PC-9 (cell line): ENCODE data around the gene CARMIL3.

Experiments
- CTCF ChIP-seq: fragments of 200-600 bp; sonication (generic); conservative IDR thresholded peaks from 2 replicates; pipeline ENCODE4 v1.6.1; 2017; ENCODE audit warnings: mixed run types, antibody characterized with exemption, mild to moderate bottlenecking, moderate library complexity
- EZH2 ChIP-seq: fragments of 200-600 bp; sonication (generic); IDR thresholded peaks from 2 replicates; pipeline ENCODE4 v1.8.0; 2017; ENCODE audit warnings: antibody characterized with exemption, low read depth

- no peak for TF ChIP-seq CTCF
- no peak for TF ChIP-seq EZH2
Observed at GRCh38 chr14:24051176-24051788, 527 bp upstream of the CARMIL3 start.
